HEK293 (cell line): ENCODE results near the gene USP30.

Source experiments
- CTCF ChIA-PET: fragments of 350-600 bp; formaldehyde crosslinking; extraction: SDS; loops from one replicate; lab custom pipeline; 2021; ENCODE audit warnings: antibody characterized with exemption; lab: Yijun Ruan, JAX
- POLR2A ChIA-PET: fragments of 300-600 bp; formaldehyde crosslinking; extraction: SDS; loops from one replicate; lab custom pipeline; 2020; ENCODE audit warnings: antibody characterized with exemption, inconsistent platforms; lab: Yijun Ruan, JAX
- H3K27ac ChIP-seq: fragments of 200-500 bp; sonication (Bioruptor generic); 2 replicates; pipeline ENCODE4 v1.5.1; 2014; ENCODE audit warnings: low read depth, low read length, control low read depth, inconsistent platforms; ENCODE audit errors: extremely low read depth
- H3K36me3 ChIP-seq, 2 experiments: fragments of 200-500 bp in 1 of 2; sonication (Bioruptor generic) in 1 of 2; 1 replicate in 1 of 2; 2 replicates in 1 of 2; pipeline ENCODE4 v1.5.1; 2014 to 2017; ENCODE audit warnings: inconsistent platforms in 2 of 2, low read length in 2 of 2; ENCODE audit not compliant: control insufficient read depth in 2 of 2, insufficient read depth in 1 of 2
- H3K4me1 ChIP-seq: fragments of 200-500 bp; sonication (Bioruptor generic); 2 replicates; pipeline ENCODE4 v1.5.1; 2014; ENCODE audit warnings: mild to moderate bottlenecking, low read length, inconsistent platforms; ENCODE audit not compliant: control insufficient read depth, insufficient read depth
- H3K4me3 ChIP-seq: 2 replicates; pipeline ENCODE4 v1.5.1; 2011; ENCODE audit warnings: low read depth, mild to moderate bottlenecking, control low read depth, low read length, moderate library complexity
- H3K9me3 ChIP-seq: fragments of 200-500 bp; sonication (Bioruptor generic); 2 replicates; pipeline ENCODE4 v1.5.1; 2014; ENCODE audit warnings: low read depth, low read length, inconsistent platforms; ENCODE audit not compliant: control insufficient read depth, insufficient read depth
- HOXC10 ChIP-seq: sonication (generic); formaldehyde crosslinking; IDR thresholded peaks from 2 replicates; pipeline ENCODE4 v1.8.1; 2023; ENCODE audit warnings: mild to moderate bottlenecking, missing genetic modification reagents
- KLF1 ChIP-seq: fragments of 450-650 bp; formaldehyde crosslinking; IDR thresholded peaks from 2 replicates; pipeline ENCODE4 v1.5.1; 2016; ENCODE audit warnings: missing biosample characterization, missing genetic modification characterization
- KLF7 ChIP-seq: fragments of 450-650 bp; formaldehyde crosslinking; IDR thresholded peaks from 2 replicates; pipeline ENCODE4 v1.5.1; 2016; ENCODE audit warnings: missing biosample characterization, missing genetic modification characterization, borderline replicate concordance
- REST ChIP-seq: fragments of 450-650 bp; formaldehyde crosslinking; IDR thresholded peaks from 2 replicates; pipeline ENCODE4 v1.5.1; 2016; ENCODE audit warnings: missing biosample characterization, missing genetic modification characterization
- SCRT1 ChIP-seq: fragments of 450-650 bp; formaldehyde crosslinking; IDR thresholded peaks from 2 replicates; pipeline ENCODE4 v1.5.1; 2016; ENCODE audit warnings: missing biosample characterization, missing genetic modification characterization, borderline replicate concordance
- SETDB1 ChIP-seq: IDR thresholded peaks from one replicate; pipeline ENCODE4 v1.6.1; 2017; ENCODE audit warnings: mild to moderate bottlenecking, low read length, moderate library complexity, mixed read lengths; ENCODE audit not compliant: insufficient read length
- ZBTB10 ChIP-seq: fragments of 450-650 bp; formaldehyde crosslinking; IDR thresholded peaks from 2 replicates; pipeline ENCODE4 v1.5.1; 2016; ENCODE audit warnings: missing biosample characterization, missing genetic modification characterization
- ZBTB17 ChIP-seq: fragments of 450-650 bp; formaldehyde crosslinking; IDR thresholded peaks from 2 replicates; pipeline ENCODE4 v1.5.1; 2016; ENCODE audit warnings: missing biosample characterization, missing genetic modification characterization
- ZFP37 ChIP-seq: fragments of 450-650 bp; formaldehyde crosslinking; IDR thresholded peaks from 2 replicates; pipeline ENCODE4 v1.5.1; 2016; ENCODE audit warnings: missing biosample characterization, missing genetic modification characterization
- ZFP41 ChIP-seq: fragments of 450-650 bp; formaldehyde crosslinking; IDR thresholded peaks from 2 replicates; pipeline ENCODE4 v1.5.1; 2016; ENCODE audit warnings: missing biosample characterization, missing genetic modification characterization, borderline replicate concordance
- ZFP69B ChIP-seq: fragments of 450-650 bp; formaldehyde crosslinking; IDR thresholded peaks from 2 replicates; pipeline ENCODE4 v1.5.1; 2016; ENCODE audit warnings: missing biosample characterization, missing genetic modification characterization
- ZNF133 ChIP-seq: fragments of 450-650 bp; formaldehyde crosslinking; IDR thresholded peaks from 2 replicates; pipeline ENCODE4 v1.5.1; 2016; ENCODE audit warnings: missing biosample characterization, missing genetic modification characterization
- ZNF266 ChIP-seq: fragments of 450-650 bp; formaldehyde crosslinking; IDR thresholded peaks from 2 replicates; pipeline ENCODE4 v1.5.1; 2016; ENCODE audit warnings: missing biosample characterization, missing genetic modification characterization, low read depth
- ZNF292 ChIP-seq: fragments of 450-650 bp; formaldehyde crosslinking; IDR thresholded peaks from 2 replicates; pipeline ENCODE4 v1.5.1; 2016; ENCODE audit warnings: low read depth, missing biosample characterization, missing genetic modification characterization, borderline replicate concordance
- ZNF416 ChIP-seq: fragments of 450-650 bp; formaldehyde crosslinking; IDR thresholded peaks from 2 replicates; pipeline ENCODE4 v1.5.1; 2016; ENCODE audit warnings: missing biosample characterization, missing genetic modification characterization
- ZNF423 ChIP-seq: fragments of 450-650 bp; formaldehyde crosslinking; IDR thresholded peaks from 2 replicates; pipeline ENCODE4 v1.5.1; 2016; ENCODE audit warnings: missing biosample characterization, missing genetic modification characterization
- ZNF513 ChIP-seq: fragments of 450-650 bp; IDR thresholded peaks from 2 replicates; pipeline ENCODE4 v1.5.1; 2018; ENCODE audit warnings: missing biosample characterization, missing genetic modification characterization
- ZNF514 ChIP-seq: fragments of 450-650 bp; formaldehyde crosslinking; IDR thresholded peaks from 2 replicates; pipeline ENCODE4 v1.5.1; 2016; ENCODE audit warnings: missing biosample characterization, missing genetic modification characterization
- ZNF580 ChIP-seq: fragments of 450-650 bp; formaldehyde crosslinking; IDR thresholded peaks from 2 replicates; pipeline ENCODE4 v1.5.1; 2016; ENCODE audit warnings: missing biosample characterization, missing genetic modification characterization
- ZNF585B ChIP-seq: fragments of 450-650 bp; formaldehyde crosslinking; IDR thresholded peaks from 2 replicates; pipeline ENCODE4 v1.5.1; 2016; ENCODE audit warnings: missing biosample characterization, missing genetic modification characterization
- ZNF621 ChIP-seq: fragments of 450-650 bp; formaldehyde crosslinking; IDR thresholded peaks from 2 replicates; pipeline ENCODE4 v1.5.1; 2017; ENCODE audit warnings: missing biosample characterization, missing genetic modification characterization
- ZNF707 ChIP-seq: fragments of 450-650 bp; formaldehyde crosslinking; IDR thresholded peaks from 2 replicates; pipeline ENCODE4 v1.5.1; 2016; ENCODE audit warnings: missing biosample characterization, missing genetic modification characterization
- ZSCAN16 ChIP-seq: fragments of 450-650 bp; formaldehyde crosslinking; IDR thresholded peaks from 2 replicates; pipeline ENCODE4 v1.5.1; 2016; ENCODE audit warnings: missing biosample characterization, missing genetic modification characterization

The USP30 gene

GRCh38 chr12:109010259-109010658, 42.1 kb upstream of the USP30 start:
- no peak overlapping the region for H3K4me3 ChIP-seq
- H3K9me3 ChIP-seq: no peaks in the 10 kb centered on the region
- TF ChIP-seq ZFP37: no peak
- TF ChIP-seq KLF7 (tag by site-specific recombination): no peak
- no peak for TF ChIP-seq ZBTB10 (tag by site-specific recombination)
- no peak for TF ChIP-seq ZNF514 (tag by site-specific recombination)
- no peak for TF ChIP-seq ZNF423 (tag by site-specific recombination)
- ChIA-PET POLR2A (interaction anchor here (0.7 kb wide), 1 partner anchor 53 kb away, joined by 4 read pairs; no protein-coding TSS in a partner anchor), CTCF (no interaction called here)
- no peaks in the 10 kb centered on the region for H3K4me1 ChIP-seq
- H3K36me3 ChIP-seq: no peaks in the 10 kb centered on the region
- no peak overlapping the region for H3K27ac ChIP-seq

- CTCF ChIA-PET: no interaction called here
- Histone ChIP-seq H3K4me3 (no peak overlapping the region), H3K36me3 (no peaks in the 10 kb centered on the region), H3K4me1 (no peaks in the 10 kb centered on the region), H3K9me3 (no peaks in the 10 kb centered on the region), H3K27ac (no peak overlapping the region)
- POLR2A ChIA-PET: no interaction called here
- TF ChIP-seq ZNF707 (tag by site-specific recombination): no peak
- TF ChIP-seq REST: peak; percentile 64
These were observed 37.2 kb upstream of the USP30 start for GRCh38 chr12:109014984-109015765.

GRCh38 chr12:109016016-109016415, 36.4 kb upstream of the USP30 start:
- TF ChIP-seq ZNF133 (tag by site-specific recombination): no peak
- no peak for TF ChIP-seq SCRT1 (tag by site-specific recombination)
- TF ChIP-seq SETDB1: no peak
- TF ChIP-seq ZNF292 (tag by site-specific recombination): no peak
- TF ChIP-seq ZNF416: no peak
- no peak for TF ChIP-seq ZFP69B (tag by site-specific recombination)
- no peak for TF ChIP-seq ZFP41 (tag by site-specific recombination)
- TF ChIP-seq KLF7 (tag by site-specific recombination): no peak
- TF ChIP-seq ZNF513 (tag by site-specific recombination): no peak
- TF ChIP-seq HOXC10 (CRISPR knock-in tag): no peak
- no peak for TF ChIP-seq ZSCAN16 (tag by site-specific recombination)
- TF ChIP-seq KLF1: no peak
- no peak for TF ChIP-seq ZNF580 (tag by site-specific recombination)
- TF ChIP-seq ZBTB17: no peak
- TF ChIP-seq ZNF621 (tag by site-specific recombination): no peak
- TF ChIP-seq ZNF585B (tag by site-specific recombination): no peak
- TF ChIP-seq ZNF266 (tag by site-specific recombination): no peak
- TF ChIP-seq, all 188 proteins: peak for 0
- H3K36me3 ChIP-seq: no peaks in the 10 kb centered on the region
- no peaks in the 10 kb centered on the region for H3K9me3 ChIP-seq
- H3K4me3 ChIP-seq: no peak overlapping the region
- ChIA-PET POLR2A (no interaction called here), CTCF (no interaction called here)
- no peaks in the 10 kb centered on the region for H3K4me1 ChIP-seq
- H3K27ac ChIP-seq: no peak overlapping the region
